Fibroblast of lung (primary cell): ENCODE results near the gene HSF2BP.

Experiments used
- EZH2 ChIP-seq: IDR thresholded peaks from 2 replicates; pipeline ENCODE4 v1.5.1; 2012; ENCODE audit warnings: low read length, control low read depth, mild to moderate bottlenecking; ENCODE audit errors: missing control alignments
- TF ChIP-seq, protein P1 (sequence below), 2 donors: IDR thresholded peaks in 1 of 2; conservative IDR thresholded peaks in 1 of 2; 1 replicate in 1 of 2; 2 replicates in 1 of 2; pipeline ENCODE4 v1.5.1; 2011 to 2012; ENCODE audit warnings: low read length in 2 of 2, control low read depth in 1 of 2, inconsistent platforms in 1 of 2, low read depth in 1 of 2, mild to moderate bottlenecking in 1 of 2

GRCh38 chr21:43574741-43575472, 84.4 kb downstream of the HSF2BP start:
- TF ChIP-seq, protein P1, sequence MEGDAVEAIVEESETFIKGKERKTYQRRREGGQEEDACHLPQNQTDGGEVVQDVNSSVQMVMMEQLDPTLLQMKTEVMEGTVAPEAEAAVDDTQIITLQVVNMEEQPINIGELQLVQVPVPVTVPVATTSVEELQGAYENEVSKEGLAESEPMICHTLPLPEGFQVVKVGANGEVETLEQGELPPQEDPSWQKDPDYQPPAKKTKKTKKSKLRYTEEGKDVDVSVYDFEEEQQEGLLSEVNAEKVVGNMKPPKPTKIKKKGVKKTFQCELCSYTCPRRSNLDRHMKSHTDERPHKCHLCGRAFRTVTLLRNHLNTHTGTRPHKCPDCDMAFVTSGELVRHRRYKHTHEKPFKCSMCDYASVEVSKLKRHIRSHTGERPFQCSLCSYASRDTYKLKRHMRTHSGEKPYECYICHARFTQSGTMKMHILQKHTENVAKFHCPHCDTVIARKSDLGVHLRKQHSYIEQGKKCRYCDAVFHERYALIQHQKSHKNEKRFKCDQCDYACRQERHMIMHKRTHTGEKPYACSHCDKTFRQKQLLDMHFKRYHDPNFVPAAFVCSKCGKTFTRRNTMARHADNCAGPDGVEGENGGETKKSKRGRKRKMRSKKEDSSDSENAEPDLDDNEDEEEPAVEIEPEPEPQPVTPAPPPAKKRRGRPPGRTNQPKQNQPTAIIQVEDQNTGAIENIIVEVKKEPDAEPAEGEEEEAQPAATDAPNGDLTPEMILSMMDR (conservative IDR thresholded peaks at IDR 0.05 in 1 of 2, IDR thresholded peaks at IDR 0.05 in 1 of 2; ENCODE audit: low read depth in 1 of 2, low read length in 2 of 2), result no peak
- no peak for TF ChIP-seq EZH2
